Activated CD4-positive, alpha-beta T cell treated with anti-CD3 and anti-CD28 coated beads, Interleukin-2, Interleukin-4, amounts not matched to agents 100 ng/mL and 50 ng/mL, durations not matched to agents 16 hours and 8 hours (primary cell): ENCODE data around the gene AK5.

Source experiments
- DNase-seq: peaks from one replicate; pipeline ENCODE4 v3.0.0-alpha.2; 2020; ENCODE audit warnings: low spot score

AK5 gene

DNA sequence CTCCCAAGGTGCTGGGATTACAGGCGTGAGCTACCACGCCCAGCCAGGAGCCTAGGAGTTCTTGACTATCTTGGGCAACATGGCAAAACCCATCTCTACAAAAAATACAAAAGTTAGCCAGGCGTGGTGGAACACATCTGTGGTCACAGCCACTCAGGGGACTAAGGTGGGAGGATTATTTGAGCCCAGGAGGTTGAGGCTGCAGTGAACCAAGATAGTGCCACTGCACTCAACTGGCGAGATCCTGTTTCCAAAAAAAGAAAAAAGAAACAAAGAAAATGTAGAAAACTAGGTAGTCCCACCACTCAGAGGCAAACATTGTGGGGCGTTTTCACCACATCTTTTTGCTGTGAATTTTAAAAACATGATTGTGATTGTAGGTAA is 259.3 kb downstream of the AK5 start:
- DNase-seq = no peak

DNA sequence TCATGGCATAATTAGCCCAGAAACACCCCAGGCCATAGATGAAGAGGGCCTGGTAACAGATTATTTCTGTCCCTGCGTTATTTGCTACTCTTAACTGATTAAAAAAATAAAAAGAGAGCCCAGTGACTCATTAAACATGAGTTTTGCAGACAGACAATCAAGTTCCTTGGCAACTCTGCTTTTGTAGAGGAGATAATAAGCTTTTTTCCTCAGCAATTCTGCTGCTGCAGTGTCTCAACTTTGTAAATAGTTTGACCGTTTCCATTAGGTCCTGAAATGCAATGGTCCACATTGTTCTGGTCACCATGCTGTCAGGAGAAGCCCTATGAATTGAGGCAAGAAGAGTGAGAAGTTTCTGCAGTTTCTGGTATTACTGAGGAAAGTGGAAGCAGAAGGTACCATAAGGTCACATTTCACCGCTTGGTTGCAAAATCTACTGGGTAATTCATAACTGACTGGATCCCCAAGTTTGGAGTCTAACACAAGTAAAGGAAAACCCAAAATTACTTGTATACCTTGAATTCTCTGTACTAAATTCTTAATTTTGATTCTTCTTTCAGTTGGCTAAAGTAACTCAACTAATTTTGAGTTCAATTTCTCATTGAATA is 261.1 kb downstream of the AK5 start:
- no peak for DNase-seq

DNA sequence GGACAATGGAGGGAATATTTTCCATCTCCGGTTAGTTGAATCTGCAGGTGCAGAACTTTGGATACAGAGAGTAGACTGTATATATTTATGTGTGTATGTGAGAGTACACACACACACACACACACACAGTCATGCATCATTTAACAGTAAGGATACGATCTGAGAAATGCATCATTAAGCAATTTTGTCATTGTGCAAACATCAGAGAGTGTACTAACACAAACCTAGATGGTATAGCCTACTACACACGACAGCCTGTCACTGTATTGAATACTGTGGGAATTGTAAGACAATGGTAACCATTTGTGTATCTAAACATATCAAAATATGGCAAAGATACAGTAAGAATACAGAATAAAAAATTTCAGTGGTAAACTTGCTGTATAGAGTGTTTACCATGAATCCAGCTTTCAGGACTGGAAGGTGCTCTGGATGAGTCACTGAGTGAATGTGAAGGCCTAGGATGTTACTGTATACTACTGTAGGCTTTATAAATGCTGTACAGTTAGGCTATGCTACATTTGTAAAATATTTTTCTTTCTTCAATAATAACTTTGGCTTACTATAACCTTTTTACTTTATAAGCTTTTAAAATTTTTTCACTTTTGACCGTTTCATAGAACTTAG is 262.1 kb downstream of the AK5 start:
- DNase-seq = no peak

DNA sequence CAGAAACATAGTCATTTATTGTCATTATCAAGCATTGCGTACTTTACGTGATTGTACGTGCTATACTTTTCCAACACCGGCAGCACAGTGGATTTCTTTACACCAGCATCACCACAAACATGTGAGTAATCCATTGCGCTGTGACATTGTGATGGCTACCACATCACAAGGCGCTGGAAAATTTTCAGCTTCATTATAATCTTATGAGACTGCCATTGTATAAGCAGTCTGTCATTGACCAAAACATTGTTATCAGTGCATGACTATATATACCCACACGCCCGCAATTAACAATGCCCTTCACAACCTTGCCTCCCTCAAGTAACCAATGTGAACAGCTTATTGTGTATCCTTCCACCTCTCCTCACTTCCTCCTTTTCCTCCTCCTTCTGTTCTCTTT is 263.0 kb downstream of the AK5 start:
- no peak for DNase-seq

DNA sequence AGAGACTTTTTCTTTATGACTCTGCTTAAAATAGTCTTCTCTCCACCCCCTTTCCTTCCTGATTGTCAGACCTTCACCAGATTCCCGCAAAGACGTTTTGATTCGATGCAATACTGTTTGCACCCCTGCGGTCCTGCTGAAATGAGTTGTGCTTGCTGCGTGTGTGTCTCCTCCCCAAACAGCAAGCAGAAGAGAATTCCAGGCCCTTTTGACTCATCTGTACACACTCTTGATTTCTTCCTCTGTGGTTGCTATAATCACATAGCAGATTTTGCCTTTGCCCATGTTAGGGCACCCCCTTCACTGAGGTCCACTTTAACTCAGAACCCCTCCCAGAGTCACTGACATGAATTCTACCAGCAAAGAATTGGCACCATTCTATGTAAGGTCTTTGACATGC is 264.2 kb downstream of the AK5 start:
- no peak for DNase-seq

DNA sequence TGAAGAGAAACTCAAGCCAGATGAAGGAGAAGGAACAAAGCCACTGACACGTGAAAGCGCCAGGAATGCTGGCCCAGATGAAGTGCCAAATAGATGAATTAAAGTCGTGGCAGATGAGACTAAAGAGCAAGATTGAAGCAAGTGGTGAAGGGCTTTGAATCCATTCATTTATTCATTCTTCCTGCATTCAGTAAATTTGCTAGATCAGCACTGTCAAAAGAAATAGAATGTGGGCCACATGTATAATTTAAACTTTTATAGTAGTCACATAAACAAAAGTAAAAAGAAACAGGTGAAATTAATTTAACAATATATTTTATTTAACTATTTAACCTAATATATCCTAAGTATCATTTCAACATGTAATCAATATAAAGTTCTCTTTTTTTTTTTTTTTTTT is 265.1 kb downstream of the AK5 start:
- DNase-seq = no peak

DNA sequence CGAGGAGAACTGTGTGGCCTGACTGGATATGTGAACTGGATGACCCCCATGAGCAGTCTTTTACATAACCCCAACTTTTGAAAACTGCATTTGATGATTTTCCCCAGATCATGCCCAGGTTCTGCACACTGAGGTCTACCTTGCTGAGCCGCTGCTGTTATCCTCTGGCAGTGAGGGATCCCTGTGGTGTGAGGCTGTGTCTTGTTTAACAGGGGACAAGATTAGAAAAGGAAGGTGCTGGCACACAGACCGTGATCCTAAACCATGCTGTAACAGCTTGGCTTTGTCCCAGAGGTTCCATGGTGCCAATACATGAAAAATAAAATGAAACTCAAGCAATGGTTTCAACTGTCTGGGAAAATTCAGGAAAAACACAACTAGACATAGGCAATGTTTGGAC is 266.5 kb downstream of the AK5 start:
- no peak for DNase-seq

DNA sequence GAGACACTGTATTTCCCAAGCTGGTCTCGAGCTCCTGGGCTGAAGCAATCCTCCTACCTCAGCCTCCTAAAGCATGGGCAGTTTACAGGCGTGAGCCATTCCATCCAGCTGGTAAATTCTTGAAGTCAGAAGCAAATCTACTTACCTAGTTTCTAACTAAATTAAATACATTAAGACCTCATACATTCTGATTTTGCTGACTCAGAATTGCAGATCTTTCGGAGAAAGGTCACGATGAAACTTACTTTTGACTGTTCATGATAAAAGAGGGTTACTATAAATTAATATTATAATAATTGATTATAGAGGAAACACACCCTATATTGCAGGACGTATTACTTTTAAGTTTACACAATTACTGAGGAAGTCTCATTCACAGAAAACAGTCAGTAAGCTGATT is 268.3 kb downstream of the AK5 start:
- DNase-seq = no peak

DNA sequence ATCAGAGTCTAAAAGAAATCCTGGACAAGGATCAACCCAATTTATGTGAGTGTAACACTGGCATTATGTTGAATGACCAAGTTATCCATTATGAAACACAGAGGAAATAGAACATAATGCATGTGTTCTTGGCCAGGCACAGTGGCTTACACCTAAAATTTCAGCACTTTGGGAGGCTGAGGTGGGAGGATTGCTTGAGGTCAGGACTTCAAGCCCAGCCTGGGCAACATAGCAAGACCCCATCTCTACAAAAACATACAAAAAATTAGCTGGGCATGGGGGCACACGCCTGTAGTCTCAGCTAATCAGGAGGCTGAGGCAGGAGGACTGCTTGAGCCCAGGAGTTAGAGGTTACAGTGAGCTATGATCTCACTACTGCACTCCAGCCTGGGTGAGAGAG is 270.8 kb downstream of the AK5 start:
- DNase-seq = no peak

DNA sequence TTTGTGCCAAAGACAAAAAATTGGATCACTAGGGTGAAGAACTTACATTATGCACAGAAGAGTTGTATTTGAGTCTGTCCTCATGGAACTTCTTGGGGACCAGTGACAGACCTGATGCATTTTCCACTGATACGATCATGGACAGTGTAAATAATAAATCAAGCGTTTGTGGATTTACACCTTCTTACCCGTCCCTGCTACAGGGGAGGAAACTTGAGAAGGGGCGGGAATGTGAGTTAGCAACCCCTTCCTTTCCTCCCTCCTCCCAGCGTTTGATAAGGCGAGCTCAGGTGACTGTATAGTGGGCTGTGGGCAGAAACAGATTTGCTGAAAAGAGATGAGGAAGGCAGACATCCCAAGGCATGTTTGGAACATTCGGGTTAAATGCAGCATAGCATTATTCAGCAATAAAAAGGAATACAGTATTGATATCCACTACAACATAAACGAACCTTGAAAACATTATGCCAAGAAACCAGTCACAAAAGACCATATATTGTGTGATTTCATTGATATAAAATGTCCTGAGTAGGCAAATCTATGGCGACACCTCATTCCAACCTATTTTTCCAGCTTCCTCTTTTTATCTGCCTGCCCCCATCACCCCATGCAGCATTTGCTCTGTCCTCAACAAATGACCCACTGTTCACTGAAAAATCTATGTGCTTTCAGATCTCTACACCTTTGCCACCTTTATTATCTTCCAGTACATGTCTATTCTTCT is 271.9 kb downstream of the AK5 start:
- DNase-seq = no peak

DNA sequence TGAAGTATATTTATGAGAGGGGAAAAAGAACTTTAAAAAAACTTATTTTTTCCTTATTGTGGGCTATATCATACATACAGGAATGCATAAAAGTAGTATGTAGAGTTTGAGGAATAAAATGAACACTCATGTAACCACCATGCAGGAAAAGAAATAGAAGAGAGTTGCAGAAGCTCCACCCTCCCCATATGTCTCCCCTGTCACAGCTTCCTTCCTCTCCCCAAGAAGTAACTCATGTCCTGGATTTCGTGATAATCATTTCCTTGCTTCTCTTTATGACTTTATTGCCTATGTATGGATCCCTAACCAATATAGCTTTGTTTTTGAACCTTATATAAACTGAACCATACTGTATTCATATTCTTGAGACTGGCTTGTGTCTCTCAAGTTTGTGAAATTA is 274.2 kb downstream of the AK5 start:
- no peak for DNase-seq

DNA sequence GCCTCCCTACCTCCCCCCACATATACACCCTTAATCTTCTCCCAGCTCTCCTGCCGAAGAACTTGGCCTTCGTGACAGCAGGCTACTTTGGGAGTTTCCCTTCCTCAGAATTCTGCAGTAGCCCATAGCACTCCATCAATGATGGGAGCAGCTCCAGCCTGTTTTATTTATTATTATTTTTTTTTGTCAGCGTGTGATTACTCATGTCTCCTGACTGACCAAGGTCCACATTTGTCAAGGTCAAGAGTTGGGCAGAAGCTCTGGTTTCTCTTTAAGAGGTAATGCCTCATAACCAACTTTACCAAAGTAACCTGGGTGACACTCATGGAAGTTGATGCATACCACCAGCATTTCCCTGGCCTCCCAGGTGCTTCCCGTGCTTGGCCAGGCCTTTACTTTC is 275.2 kb downstream of the AK5 start:
- no peak for DNase-seq

DNA sequence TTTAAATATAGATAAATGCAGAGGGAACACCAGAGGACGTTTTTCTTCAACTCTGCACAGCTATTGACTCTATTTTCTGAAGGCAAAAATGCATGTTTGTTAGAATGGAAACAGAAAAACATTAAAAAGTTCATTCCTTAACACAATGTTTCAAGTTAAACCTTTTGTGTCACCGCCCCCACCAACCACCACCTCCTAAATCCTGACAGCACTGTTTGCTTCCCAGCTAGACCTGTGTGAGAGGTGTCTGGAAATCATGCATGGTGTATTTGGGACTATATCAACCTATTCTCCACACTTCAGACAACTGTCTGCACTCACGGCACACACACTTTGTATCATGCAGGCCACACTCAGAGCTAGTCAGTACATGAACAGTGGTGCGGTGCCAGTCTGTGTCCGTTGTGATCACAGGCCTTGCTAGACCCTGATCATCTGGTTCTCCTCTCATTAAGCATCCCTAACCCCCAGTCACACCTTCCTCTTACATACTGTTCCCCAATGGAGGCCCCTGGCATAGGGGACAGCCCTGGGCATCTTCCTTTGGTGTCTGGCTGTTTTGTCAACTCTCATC is 276.9 kb downstream of the AK5 start:
- DNase-seq = no peak

DNA sequence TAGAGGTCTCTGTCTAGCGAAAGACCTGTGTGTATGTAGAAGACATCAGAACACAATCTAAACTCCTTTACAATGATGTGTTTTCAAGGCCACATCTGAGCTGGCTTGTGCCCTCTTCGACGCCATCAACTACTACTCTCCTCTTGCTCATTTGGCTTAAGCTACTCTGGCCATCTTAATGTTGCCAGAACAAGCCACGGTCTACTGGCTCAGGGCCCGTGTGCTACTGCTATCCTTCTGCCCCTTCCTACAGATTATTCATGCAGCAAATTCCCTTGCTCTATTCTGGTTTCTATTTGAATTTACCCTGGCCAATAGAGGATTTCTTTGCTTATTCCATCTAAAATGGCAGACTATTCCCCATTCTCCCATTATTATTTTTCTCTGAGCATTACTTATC is 278.9 kb downstream of the AK5 start:
- no peak for DNase-seq

DNA sequence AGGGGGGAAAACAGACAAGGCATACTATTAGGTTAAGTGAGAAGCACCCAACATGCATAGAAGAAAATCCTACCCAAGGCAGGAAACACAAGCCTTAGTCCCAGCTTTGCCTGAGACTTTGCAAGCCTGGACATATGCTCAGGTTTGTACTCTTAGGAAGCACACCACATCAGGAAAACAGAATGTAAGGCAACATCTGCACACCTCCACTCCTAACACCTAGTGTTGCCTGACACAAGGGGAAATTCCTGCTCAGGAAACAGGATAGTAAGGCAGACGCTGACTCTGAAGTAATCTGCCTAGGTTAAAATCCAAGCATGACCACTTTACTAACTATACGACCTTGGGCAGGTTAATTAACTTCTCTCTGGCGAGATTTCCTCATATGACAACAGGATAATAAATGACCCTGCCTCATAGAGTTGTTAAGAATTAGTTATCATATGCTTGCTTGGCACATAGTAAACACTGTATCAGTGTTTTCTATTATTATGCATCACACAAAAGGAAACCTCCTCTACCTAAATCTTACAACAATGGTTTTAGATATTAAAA is 280.9 kb downstream of the AK5 start:
- no peak for DNase-seq

DNA sequence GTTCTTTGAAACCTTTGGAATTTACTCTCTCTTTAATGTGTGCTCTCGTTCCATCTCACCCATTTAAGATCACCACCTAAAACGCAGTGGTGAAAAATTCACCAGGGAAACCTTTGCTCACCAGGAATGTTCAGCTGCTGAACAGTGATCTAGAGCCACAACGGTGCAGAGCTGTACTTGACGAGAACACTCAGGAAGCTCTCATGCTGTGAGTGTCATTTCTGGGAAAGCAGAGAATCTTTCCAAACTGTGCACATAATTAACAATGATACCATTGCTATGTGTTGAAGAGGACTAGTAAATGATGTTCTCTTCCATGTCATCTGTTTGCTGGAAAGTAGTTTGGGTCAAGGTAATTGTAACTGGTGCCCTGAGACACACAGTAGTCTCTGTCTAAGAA is 283.5 kb downstream of the AK5 start:
- no peak for DNase-seq

DNA sequence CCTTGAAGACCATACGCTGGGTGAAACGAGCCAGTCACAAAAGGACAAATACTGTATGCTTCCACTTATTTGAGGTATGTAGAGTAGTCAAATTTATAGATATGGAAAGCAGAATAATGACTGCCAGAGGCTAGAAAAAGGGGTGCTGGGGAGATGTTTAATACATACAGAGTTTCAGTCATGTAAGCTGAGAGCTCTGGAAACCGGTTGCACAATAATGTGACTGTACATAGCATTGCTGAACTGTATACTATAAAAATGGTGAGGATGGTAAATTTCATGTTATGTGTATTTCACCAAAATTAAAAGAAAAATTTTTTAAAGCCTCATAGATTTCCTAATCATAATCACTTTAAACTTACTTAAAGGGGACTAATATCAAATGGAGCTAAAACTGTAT is 289.8 kb downstream of the AK5 start:
- DNase-seq = no peak

DNA sequence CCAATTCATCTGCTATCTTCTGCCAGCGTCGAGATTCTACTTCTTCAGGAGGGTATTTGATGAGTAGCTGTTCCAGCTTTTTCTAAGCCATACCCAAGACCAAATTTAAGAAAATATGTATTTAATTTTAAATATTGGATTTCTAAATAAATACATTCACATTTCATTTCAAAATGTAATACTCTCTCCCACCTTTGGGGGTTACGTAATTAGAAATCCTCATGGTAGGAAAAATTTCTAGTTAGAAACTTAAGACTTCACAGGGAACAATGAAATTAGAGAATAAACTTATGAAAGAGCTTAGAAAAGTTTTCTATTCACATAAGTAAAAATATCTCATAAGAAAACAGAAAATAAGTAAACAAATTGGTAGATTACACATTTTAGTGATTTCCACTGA is 297.7 kb downstream of the AK5 start:
- DNase-seq = no peak

DNA sequence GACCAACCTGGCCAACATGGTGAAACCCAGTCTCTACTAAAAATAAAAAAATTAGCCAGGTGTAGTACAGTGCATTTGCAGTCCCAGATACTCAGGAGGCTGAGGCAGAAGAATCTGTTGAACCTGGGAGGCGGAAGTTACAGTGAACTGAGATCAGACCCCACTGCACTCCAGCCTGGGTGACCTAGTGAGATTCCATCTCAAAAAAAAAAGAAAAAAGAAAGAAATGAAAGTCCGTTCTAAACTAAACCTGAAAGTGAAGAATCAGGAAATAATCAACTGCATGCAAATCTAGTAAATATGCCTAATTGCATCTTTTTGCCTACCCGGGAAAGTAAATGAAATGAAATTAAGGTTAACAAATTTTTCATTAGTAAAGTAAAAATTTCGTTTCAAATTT is 301.1 kb downstream of the AK5 start:
- no peak for DNase-seq

DNA sequence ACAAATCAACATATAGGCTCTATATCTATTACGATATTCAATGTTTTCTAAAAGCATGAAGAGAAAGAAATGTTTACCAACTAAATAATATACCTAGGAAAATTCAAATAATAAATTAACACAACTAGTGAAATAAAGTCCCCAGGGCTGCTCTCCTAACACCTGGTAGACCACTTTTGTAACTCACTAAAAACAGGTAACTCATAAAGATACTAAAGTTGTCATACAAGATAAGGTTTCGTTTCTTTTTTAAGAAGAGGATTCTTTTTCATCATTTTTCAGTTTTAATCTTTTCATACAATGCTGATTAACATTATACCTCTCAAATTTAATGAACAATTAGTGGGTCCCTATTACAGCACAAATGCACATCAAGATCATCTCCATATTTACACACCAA is 301.7 kb downstream of the AK5 start:
- no peak for DNase-seq

DNA sequence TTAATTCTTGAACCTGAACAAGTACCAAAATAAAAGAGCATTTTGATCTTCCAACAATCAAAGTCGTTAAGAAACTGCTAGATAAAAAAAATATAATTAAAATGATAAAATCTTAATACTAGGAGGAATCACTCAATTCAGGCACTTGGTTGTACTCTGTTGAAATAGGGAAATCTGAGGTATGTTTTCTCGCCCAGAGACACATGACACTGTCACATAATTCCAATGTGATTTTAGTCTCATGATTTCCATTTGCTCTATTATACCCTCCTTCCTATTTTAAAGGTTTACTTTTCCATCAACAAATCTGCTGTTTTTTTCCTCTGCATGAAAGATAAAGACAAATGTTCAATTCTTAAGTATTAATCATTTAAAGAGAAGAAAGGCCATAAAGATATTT is 303.1 kb downstream of the AK5 start:
- DNase-seq = no peak

DNA sequence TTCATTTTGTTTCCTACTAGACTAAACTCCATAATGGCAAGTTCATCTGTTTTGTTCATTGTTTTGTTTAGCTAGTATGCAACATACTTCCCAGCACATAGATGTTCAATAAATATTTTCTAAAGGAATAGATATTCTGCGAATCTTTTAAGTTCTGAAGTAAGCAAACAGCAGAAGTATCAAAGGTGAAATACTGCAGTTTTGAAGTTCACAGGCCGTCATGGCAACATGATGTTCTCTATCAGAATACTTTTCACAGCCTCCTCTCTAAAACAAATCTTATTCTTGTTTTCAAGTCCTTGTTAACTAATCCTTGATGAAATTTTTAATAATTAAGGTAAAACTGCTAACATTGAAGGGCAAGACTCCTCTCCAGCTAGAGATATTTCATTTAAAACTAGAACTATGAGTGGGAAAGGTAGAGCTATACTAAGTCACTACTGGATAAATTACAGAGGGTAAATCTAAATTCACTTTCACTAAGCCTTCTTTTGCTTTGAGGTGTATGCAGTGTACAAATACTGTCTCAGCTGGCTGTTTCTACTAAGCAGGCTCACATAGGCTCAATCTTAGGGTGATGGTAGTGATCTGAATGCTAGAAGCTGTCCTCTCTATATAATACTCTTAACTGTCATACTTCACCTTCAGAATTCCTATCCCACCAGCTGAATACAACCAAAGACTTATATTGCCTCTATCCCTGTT is 303.9 kb downstream of the AK5 start:
- no peak for DNase-seq

DNA sequence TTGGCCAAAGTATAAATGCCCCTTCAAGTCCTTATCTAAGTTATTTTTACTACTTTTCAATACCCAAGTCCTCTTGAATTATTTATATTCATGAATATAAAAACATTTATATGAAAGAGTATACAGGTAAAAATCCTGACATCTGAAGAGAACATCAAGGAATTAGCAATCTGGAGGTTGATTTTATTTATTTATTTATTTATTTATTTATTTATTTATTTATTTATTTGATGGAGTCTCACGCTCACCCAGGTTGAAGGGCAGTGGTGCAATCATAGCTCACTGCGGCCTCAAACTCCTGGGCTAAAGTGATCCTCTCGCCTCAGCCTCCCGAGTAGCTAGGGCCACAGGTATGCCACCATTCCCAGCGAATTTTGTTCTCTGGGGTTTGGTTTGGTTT is 307.4 kb downstream of the AK5 start:
- DNase-seq = no peak
